ENCODE data around the gene ADARB2.

DNA sequence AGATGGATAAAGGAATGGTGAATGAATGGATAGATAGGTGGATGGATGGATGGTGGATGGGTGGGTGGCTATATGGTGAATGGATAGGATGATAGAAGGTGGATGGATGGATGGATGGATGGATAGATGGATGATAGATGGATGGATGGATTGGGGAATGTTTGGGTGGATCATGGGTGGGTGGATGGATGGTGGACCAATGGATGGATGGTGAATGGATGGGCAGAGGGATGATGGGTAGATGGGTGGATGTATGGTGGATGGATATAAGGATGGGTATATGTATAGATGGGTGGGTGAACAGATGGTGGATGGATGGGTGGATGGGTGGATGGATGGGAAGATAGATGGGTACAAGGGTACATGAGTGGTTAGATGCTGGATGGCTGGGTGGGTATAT, 322.4 kb downstream of the ADARB2 start:
- TF ChIP-seq, protein P1, sequence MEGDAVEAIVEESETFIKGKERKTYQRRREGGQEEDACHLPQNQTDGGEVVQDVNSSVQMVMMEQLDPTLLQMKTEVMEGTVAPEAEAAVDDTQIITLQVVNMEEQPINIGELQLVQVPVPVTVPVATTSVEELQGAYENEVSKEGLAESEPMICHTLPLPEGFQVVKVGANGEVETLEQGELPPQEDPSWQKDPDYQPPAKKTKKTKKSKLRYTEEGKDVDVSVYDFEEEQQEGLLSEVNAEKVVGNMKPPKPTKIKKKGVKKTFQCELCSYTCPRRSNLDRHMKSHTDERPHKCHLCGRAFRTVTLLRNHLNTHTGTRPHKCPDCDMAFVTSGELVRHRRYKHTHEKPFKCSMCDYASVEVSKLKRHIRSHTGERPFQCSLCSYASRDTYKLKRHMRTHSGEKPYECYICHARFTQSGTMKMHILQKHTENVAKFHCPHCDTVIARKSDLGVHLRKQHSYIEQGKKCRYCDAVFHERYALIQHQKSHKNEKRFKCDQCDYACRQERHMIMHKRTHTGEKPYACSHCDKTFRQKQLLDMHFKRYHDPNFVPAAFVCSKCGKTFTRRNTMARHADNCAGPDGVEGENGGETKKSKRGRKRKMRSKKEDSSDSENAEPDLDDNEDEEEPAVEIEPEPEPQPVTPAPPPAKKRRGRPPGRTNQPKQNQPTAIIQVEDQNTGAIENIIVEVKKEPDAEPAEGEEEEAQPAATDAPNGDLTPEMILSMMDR (IDR thresholded peaks at IDR 0.05) = no peak
- no peak for TF ChIP-seq POLR2A (IDR thresholded peaks at IDR 0.05)

All from Peyer's patch (tissue), 4 donors.